OCI-LY7 (cell line): Measurements from ENCODE around the gene LIMK1. TPM values are rescaled to one million over a fixed set of nuclear protein-coding genes. Genes with fewer than 3 reads are reported as not detected.
A peak's percentile ranks its signal among the peaks of the same experiment; 100 is the strongest.

Source experiments
- BruUV-seq: library from RNA; stranded (reverse); fragments of 400-500 nt; replicated peaks from 2 replicates; lab custom pipeline; 2021; lab: Mats Ljungman, UMichigan
- CTCF ChIA-PET: fragments of 300-600 bp; sonication (Branson Sonifier 250); formaldehyde crosslinking; loops from one replicate; lab custom pipeline; 2022; ENCODE audit warnings: antibody characterized with exemption; ENCODE audit not compliant: unreplicated experiment; lab: Charles Lee
- POLR2A ChIA-PET: fragments of 300-600 bp; sonication (Branson Sonifier 250); formaldehyde crosslinking; loops from one replicate; lab custom pipeline; 2022; ENCODE audit warnings: antibody characterized with exemption; lab: Charles Lee
- DNase-seq: peaks from one replicate; pipeline ENCODE4 v3.0.0-alpha.2; 2015; ENCODE audit warnings: low spot score
- H2AFZ ChIP-seq: fragments of 200-600 bp; sonication (generic), shearing (Covaris generic); 2 replicates; pipeline ENCODE4 v1.6.1; 2014; ENCODE audit warnings: mild to moderate bottlenecking, antibody characterized with exemption, low read length, moderate library complexity
- H3K27ac ChIP-seq: fragments of 200-600 bp; sonication (generic); 2 replicates; pipeline ENCODE4 v1.5.1; 2014; ENCODE audit warnings: mixed run types, low read depth, mild to moderate bottlenecking, moderate library complexity, low read length, inconsistent platforms; ENCODE audit not compliant: poor library complexity, severe bottlenecking
- H3K36me3 ChIP-seq: fragments of 200-600 bp; sonication (generic); 2 replicates; pipeline ENCODE4 v1.6.1; 2014; ENCODE audit warnings: mild to moderate bottlenecking, antibody characterized with exemption, low read length, moderate library complexity, mixed read lengths; ENCODE audit not compliant: insufficient read depth
- H3K4me1 ChIP-seq: fragments of 200-600 bp; sonication (generic); 2 replicates; pipeline ENCODE4 v1.5.1; 2014; ENCODE audit warnings: mild to moderate bottlenecking, low read length; ENCODE audit not compliant: insufficient read depth, poor library complexity, severe bottlenecking
- H3K4me2 ChIP-seq: fragments of 200-600 bp; sonication (generic); 2 replicates; pipeline ENCODE4 v1.6.1; 2014; ENCODE audit warnings: mild to moderate bottlenecking, low read length
- H3K4me3 ChIP-seq: fragments of 200-600 bp; sonication (generic); 2 replicates; pipeline ENCODE4 v1.5.1; 2014; ENCODE audit warnings: mild to moderate bottlenecking, low read depth, low read length; ENCODE audit not compliant: poor library complexity, severe bottlenecking
- H3K79me2 ChIP-seq: fragments of 200-600 bp; sonication (generic); 2 replicates; pipeline ENCODE4 v1.6.1; 2016; ENCODE audit warnings: low read depth, mild to moderate bottlenecking, low read length, moderate library complexity, mixed read lengths; ENCODE audit not compliant: insufficient read depth
- H3K9me2 ChIP-seq: fragments of 200-600 bp; sonication (generic); 2 replicates; pipeline ENCODE4 v1.6.1; 2016; ENCODE audit warnings: mild to moderate bottlenecking, low read length, mixed read lengths; ENCODE audit not compliant: insufficient read depth
- H3K9me3 ChIP-seq: fragments of 200-600 bp; sonication (generic); 2 replicates; pipeline ENCODE4 v1.6.1; 2014; ENCODE audit warnings: mild to moderate bottlenecking, mixed run types, low read length, mixed read lengths
- H4K20me1 ChIP-seq: fragments of 200-600 bp; sonication (generic); 2 replicates; pipeline ENCODE4 v1.6.1; 2014; ENCODE audit warnings: mild to moderate bottlenecking, antibody characterized with exemption, low read length, moderate library complexity, mixed read lengths; ENCODE audit not compliant: insufficient read depth
- CTCF ChIP-seq: fragments of 200-600 bp; sonication (generic); conservative IDR thresholded peaks from 2 replicates; pipeline ENCODE4 v1.5.1; 2014; ENCODE audit warnings: mild to moderate bottlenecking, antibody characterized with exemption, low read length, moderate library complexity, mixed read lengths
- EZH2phosphoT487 ChIP-seq: fragments of 200-600 bp; sonication (generic); IDR thresholded peaks from 2 replicates; pipeline ENCODE4 v1.6.1; 2018; ENCODE audit warnings: low read depth, borderline replicate concordance, mild to moderate bottlenecking, mixed run types, antibody characterized with exemption, low read length, moderate library complexity, mixed read lengths
- intact Hi-C: fragments of 100-400 bp; cut with micrococcal nuclease; formaldehyde crosslinking; loops from one replicate; pipeline ENCODE4 v1.10.0; 2022; ENCODE audit not compliant: unreplicated experiment
- total RNA-seq, 2 experiments: library from RNA; depleted of rRNA in 1 of 2; stranded (reverse); fragments of >200 nt in 1 of 2; shearing (Covaris generic) in 1 of 2; gene quantifications; 2 replicates each; pipeline ENCODE4 v1.2.3, GENCODE V29; 2014 to 2022

Gene LIMK1
- total RNA-seq, 2 experiments from 2014 or later, result 31.7 to 67.3 TPM

DNA sequence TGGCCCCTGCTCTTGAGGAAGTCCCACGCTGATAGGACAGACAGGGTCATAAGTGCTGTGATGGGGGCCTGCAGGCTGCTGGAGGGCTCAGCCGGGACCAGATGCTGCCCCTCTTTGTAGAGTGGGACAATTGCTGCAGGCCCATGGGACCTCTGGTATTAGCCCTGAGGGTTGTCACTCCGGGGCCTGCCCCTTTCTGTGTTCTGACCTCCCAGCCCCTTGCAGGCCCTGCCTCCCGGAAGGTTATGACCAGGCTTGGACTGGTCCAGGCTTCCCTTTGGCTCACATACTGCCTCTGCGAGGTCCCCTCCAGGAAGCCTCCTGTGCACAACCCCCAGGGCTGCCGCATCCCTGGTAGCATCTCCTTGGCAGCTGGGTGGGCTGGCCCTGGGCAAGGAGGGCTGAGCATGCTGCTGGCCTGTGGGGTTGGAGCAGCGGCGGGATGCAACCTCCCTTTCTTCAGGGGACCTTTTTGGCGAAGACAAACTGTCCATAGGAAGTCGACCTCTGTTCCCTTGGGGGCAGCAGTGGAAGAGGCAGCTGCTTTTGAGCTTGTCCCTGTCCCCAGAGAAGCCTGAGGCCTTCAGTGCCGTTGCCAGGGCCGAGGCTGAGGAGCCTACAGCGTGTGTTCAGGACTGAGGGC, 8.8 kb downstream of the LIMK1 start:
- ChIA-PET POLR2A (interaction anchor here (0.6 to 2.4 kb wide), 6 partner anchors 8 to 118 kb away, joined by 3 to 12 read pairs (median 6); partner anchors contain the start of genes LAT2 and LIMK1), CTCF (interaction anchor here (0.6 kb wide), 2 partner anchors 24 to 25 kb away, joined by 3 to 4 read pairs; no protein-coding TSS in a partner anchor)
- TF ChIP-seq EZH2phosphoT487 (no peak), CTCF (no peak)
- Histone ChIP-seq H3K9me2 (no peaks in the 10 kb centered on the region), H3K36me3 (peaks cover 26% of the 10 kb centered on the region), H3K4me1 (peaks cover 52% of the 10 kb centered on the region), H4K20me1 (no peaks in the 10 kb centered on the region), H3K79me2 (peaks cover 14% of the 10 kb centered on the region; the same call in 1 of the 2 replicates), H3K27ac (peak overlapping the region; percentile 85), H3K9me3 (peaks cover 4% of the 10 kb centered on the region; the same call in 1 of the 2 replicates), H3K4me3 (peak overlapping the region; percentile 73), H3K4me2 (peak overlapping the region; percentile 99), H2AFZ (peak overlapping the region; percentile 11; the same call in 1 of the 2 replicates)
- BruUV-seq, result no TSS peak
- intact Hi-C loops, result loop anchor here (2.0 kb wide), 1 partner anchor 82 kb away; the partner anchor contains the start of gene EIF4H
- DNase-seq, result peak; percentile 67

DNA sequence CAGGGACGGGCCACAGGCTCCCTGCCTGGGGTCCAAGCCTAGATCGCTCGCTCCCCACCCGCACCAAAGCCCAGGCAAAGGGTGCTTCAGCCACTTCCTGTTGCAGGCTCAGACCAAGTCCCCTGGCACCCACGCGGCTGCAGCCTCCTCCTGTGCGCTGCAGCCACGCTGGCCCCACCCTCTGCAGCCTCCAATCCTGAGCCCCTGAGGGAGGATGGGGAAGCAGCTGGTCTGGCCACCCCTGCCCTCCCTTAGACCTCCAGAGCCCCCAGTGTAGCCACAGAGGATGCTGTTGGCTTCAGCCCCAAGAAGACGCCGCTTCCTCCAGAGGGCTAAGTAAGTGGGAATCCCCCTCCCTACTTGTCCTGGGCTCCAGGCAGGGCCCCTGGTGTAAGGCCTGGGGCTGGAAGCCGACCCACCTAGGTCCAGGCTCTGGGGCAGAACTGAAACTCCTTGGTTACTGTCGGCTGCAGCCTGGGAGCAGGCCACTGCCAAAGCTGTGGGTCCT, 9.4 kb downstream of the LIMK1 start:
- H3K9me3 ChIP-seq, result peaks cover 10% of the 10 kb centered on the region; the same call in 1 of the 2 replicates
- H2AFZ ChIP-seq, result peak overlapping the region; percentile 11; the same call in 1 of the 2 replicates
- no TSS peak for BruUV-seq
- H4K20me1 ChIP-seq, result no peaks in the 10 kb centered on the region
- ChIA-PET CTCF (interaction anchor here (0.5 to 0.6 kb wide), 2 partner anchors 10 to 244 kb away, joined by 3 to 4 read pairs; no protein-coding TSS in a partner anchor), POLR2A (interaction anchor here (0.8 to 2.4 kb wide), 6 partner anchors 8 to 117 kb away, joined by 3 to 12 read pairs (median 4); partner anchors contain the start of genes LAT2 and LIMK1)
- no peak for TF ChIP-seq EZH2phosphoT487
- no peak for TF ChIP-seq CTCF
- peak overlapping the region; percentile 85 for H3K27ac ChIP-seq
- no peaks in the 10 kb centered on the region for H3K9me2 ChIP-seq
- H3K4me2 ChIP-seq, result peak overlapping the region; percentile 99
- H3K4me1 ChIP-seq, result peaks cover 52% of the 10 kb centered on the region
- peaks cover 14% of the 10 kb centered on the region; the same call in 1 of the 2 replicates for H3K79me2 ChIP-seq
- peak; percentile 85 for DNase-seq
- intact Hi-C loops, result loop anchor here (1.0 to 2.0 kb wide), 2 partner anchors 10 to 82 kb away; partner anchors contain the start of genes EIF4H and LIMK1
- H3K36me3 ChIP-seq, result peaks cover 28% of the 10 kb centered on the region
- H3K4me3 ChIP-seq, result peak overlapping the region; percentile 73
